Endodermal cell (in vitro differentiated cells): Measurements from ENCODE around the gene PELI3. TPM values are rescaled to one million over a fixed set of nuclear protein-coding genes. Genes with fewer than 3 reads are reported as not detected.
"Not testable (repeated sequence)": the region's sequence is repeated elsewhere in the genome, so short reads cannot be mapped to it uniquely, and the experiment has no call there.

Source experiments
- DNase-seq: peaks from one replicate; pipeline ENCODE4 v3.0.0-alpha.2; 2017
- H3K27ac ChIP-seq: 2 replicates; pipeline ENCODE4 v1.5.1; 2013; ENCODE audit warnings: mild to moderate bottlenecking, low read depth, low read length, moderate library complexity
- H3K27me3 ChIP-seq: 2 replicates; pipeline ENCODE4 v1.6.1; 2013; ENCODE audit warnings: mild to moderate bottlenecking, low read length, moderate library complexity; ENCODE audit not compliant: insufficient read depth, control insufficient read depth, poor library complexity, severe bottlenecking
- H3K36me3 ChIP-seq: 2 replicates; pipeline ENCODE4 v1.7.0; 2013; ENCODE audit warnings: mild to moderate bottlenecking, low read length, moderate library complexity; ENCODE audit not compliant: control insufficient read depth, insufficient read depth
- H3K4me1 ChIP-seq: one replicate; pipeline ENCODE4 v1.7.0; 2013; ENCODE audit warnings: low read length; ENCODE audit not compliant: control insufficient read depth, insufficient read depth
- H3K4me3 ChIP-seq: 2 replicates; pipeline ENCODE4 v1.5.1; 2013; ENCODE audit warnings: mild to moderate bottlenecking, low read length, moderate library complexity
- H3K9ac ChIP-seq: 2 replicates; pipeline ENCODE4 v1.6.1; 2013; ENCODE audit warnings: mild to moderate bottlenecking, low read length, moderate library complexity; ENCODE audit not compliant: poor library complexity, severe bottlenecking; ENCODE audit errors: extremely low read depth
- H3K9me3 ChIP-seq: 2 replicates; pipeline ENCODE4 v1.6.1; 2013; ENCODE audit warnings: mild to moderate bottlenecking, low read length, moderate library complexity; ENCODE audit not compliant: control insufficient read depth
- H3K27ac Mint-ChIP-seq: 2 replicates; pipeline ENCODE4 v1.8.0; 2020; ENCODE audit warnings: mixed read lengths
- H3K27me3 Mint-ChIP-seq: 2 replicates; pipeline ENCODE4 v1.8.0; 2021; ENCODE audit warnings: mild to moderate bottlenecking, mixed read lengths; ENCODE audit not compliant: insufficient read depth
- H3K36me3 Mint-ChIP-seq: 2 replicates; pipeline ENCODE4 v1.8.0; 2020; ENCODE audit warnings: low read depth, mixed read lengths
- H3K4me1 Mint-ChIP-seq: 2 replicates; pipeline ENCODE4 v1.8.0; 2020; ENCODE audit warnings: mixed read lengths
- H3K4me3 Mint-ChIP-seq: 2 replicates; pipeline ENCODE4 v1.8.0; 2020; ENCODE audit warnings: mild to moderate bottlenecking, moderate library complexity, mixed read lengths
- H3K9me3 Mint-ChIP-seq: 2 replicates; pipeline ENCODE4 v1.8.0; 2020; ENCODE audit warnings: mild to moderate bottlenecking, mixed read lengths
- CTCF ChIP-seq: fragments of 200-600 bp; sonication (generic); conservative IDR thresholded peaks from 2 replicates; pipeline ENCODE4 v1.5.0; 2021; ENCODE audit warnings: antibody characterized with exemption, mild to moderate bottlenecking
- WGBS, 2 experiments: methylation state at CpG; one replicate each; pipeline versions ENCODE4 v1.1.5 to v1.1.7; 2013; ENCODE audit warnings: missing lambda C conversion rate in 2 of 2, mixed read lengths in 1 of 2; ENCODE audit not compliant: insufficient coverage in 1 of 2, insufficient read length in 1 of 2; 5-methylcytosine and 5-hydroxymethylcytosine counted together
- total RNA-seq, 2 donors: library from RNA; stranded (reverse); fragmentation: NEBNext Ultra II Directional in 1 of 2; extraction: Animal tissue kit (Norgen Biotek cat#: 25700) in 1 of 2; gene quantifications; 2 replicates in 1 of 2; 3 replicates in 1 of 2; pipeline ENCODE4 v1.2.1, GENCODE V29; 2021

Gene PELI3
- total RNA-seq, 2 donors from 2014 or later = 9.0 to 12.4 TPM

DNA sequence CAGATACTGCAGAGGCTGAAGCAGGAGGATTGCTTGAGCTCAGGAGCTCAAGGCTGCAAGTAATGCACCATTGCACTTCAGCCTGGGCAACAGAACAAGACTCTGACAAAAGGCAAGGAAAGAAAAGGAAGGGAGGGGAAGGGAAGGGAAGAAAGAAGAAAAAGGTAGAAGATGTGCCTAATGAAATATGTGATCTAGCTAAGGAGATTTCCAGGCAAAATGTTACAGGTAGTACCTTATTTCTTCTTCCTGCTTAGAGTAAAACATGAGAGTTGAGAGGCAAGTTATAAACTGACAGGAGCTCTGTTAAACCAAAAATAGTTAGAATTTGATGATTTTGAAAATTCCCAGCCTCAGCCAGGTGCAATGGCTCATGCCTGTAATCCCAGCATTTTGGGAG is 4.7 kb upstream of the PELI3 start:
- H3K4me1 ChIP-seq = no peaks in the 10 kb centered on the region
- H3K4me3 ChIP-seq = no peak overlapping the region
- H3K9ac ChIP-seq = no peak overlapping the region
- DNase-seq = no peak
- no peak overlapping the region for H3K27ac ChIP-seq
- no peaks in the 10 kb centered on the region for H3K36me3 ChIP-seq
- peaks cover 22% of the 10 kb centered on the region for H3K9me3 ChIP-seq
- peaks cover 16% of the 10 kb centered on the region for H3K9me3 Mint-ChIP-seq
- H3K27ac Mint-ChIP-seq = no peak overlapping the region
- H3K27me3 Mint-ChIP-seq = peaks cover 28% of the 10 kb centered on the region
- no peaks in the 10 kb centered on the region for H3K4me1 Mint-ChIP-seq
- no peak overlapping the region for H3K4me3 Mint-ChIP-seq
- no peaks in the 10 kb centered on the region for H3K36me3 Mint-ChIP-seq
- no peaks in the 10 kb centered on the region for H3K27me3 ChIP-seq
- TF ChIP-seq CTCF = no peak

DNA sequence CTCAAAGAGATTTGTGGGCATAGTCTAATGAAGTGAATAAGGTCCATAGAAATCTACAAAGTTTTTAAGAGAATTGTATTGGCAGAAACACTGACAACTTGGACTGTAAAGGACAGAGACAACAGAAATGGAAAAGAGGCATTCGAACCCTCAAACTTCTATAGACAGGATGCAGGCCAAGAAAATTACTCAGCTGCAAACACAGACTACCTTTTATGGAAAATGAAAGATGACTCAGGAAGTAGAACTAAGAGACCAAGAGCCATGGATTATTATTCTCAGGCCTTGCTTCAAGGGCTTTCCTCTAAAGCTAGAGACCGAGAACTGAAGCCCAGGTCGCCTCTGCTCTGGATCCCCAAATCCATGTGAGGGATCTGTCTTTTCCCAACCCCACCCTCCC is 3.8 kb upstream of the PELI3 start:
- Mint-ChIP-seq H3K9me3 (peaks cover 16% of the 10 kb centered on the region), H3K27ac (no peak overlapping the region), H3K36me3 (no peaks in the 10 kb centered on the region), H3K4me1 (no peaks in the 10 kb centered on the region), H3K4me3 (no peak overlapping the region), H3K27me3 (peaks cover 28% of the 10 kb centered on the region)
- Histone ChIP-seq H3K36me3 (no peaks in the 10 kb centered on the region), H3K27me3 (no peaks in the 10 kb centered on the region), H3K9me3 (peaks cover 22% of the 10 kb centered on the region), H3K9ac (no peak overlapping the region), H3K27ac (no peak overlapping the region), H3K4me3 (no peak overlapping the region), H3K4me1 (no peaks in the 10 kb centered on the region)
- TF ChIP-seq CTCF = no peak
- WGBS, 2 experiments = 87 to 91% methylated on average over 3 of the region's 3 CpGs
- no peak for DNase-seq

GRCh38 chr11:66464116-66464515 is 2.6 kb upstream of the PELI3 start:
- not testable (repeated sequence) for H3K4me3 ChIP-seq, H3K4me1 ChIP-seq, H3K36me3 Mint-ChIP-seq, H3K4me1 Mint-ChIP-seq, H3K36me3 ChIP-seq, H3K27ac ChIP-seq, H3K27ac Mint-ChIP-seq, H3K27me3 ChIP-seq, H3K4me3 Mint-ChIP-seq, DNase-seq, H3K9ac ChIP-seq
- WGBS, 2 experiments = 90 to 92% methylated on average over 2 to 4 of the region's 5 CpGs
- peaks cover 22% of the 10 kb centered on the region for H3K9me3 ChIP-seq
- Mint-ChIP-seq H3K27me3 (peaks cover 22% of the 10 kb centered on the region), H3K9me3 (peaks cover 16% of the 10 kb centered on the region)

DNA sequence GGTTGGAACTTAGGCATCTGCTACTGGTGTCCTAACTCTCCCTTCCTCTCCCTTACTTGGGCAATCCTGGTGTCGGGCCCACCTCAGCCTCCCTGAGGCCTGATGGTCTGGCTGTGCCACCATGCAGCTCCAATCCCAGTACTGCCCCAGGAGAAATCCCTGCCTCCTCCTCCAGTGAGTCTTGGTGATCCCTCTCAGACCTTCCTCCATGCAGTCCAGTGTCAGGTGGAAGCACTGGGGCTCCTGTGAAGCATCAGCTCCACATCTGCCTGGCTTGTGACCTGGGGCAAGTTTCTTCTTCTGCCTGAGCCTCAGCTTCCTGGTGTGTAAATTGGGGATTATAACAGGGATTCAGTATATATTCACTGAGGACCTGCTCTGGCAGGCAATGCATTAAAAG is 1.8 kb upstream of the PELI3 start:
- 92% methylated on average over 1 of the region's 1 CpG; no CpG with 5 or more reads in 1 of the 2 experiments for WGBS, 2 experiments
- no peaks in the 10 kb centered on the region for H3K27me3 ChIP-seq
- H3K4me3 ChIP-seq = no peak overlapping the region

More for the DNA sequence above, 1.8 kb upstream of the PELI3 start:
- H3K9ac ChIP-seq = no peak overlapping the region
- H3K9me3 ChIP-seq = peaks cover 22% of the 10 kb centered on the region
- Mint-ChIP-seq H3K4me1 (peaks cover under 1% of the 10 kb centered on the region), H3K9me3 (peaks cover 16% of the 10 kb centered on the region), H3K4me3 (no peak overlapping the region), H3K27me3 (peaks cover 16% of the 10 kb centered on the region), H3K27ac (no peak overlapping the region), H3K36me3 (no peaks in the 10 kb centered on the region)
- DNase-seq = no peak
- H3K4me1 ChIP-seq = no peaks in the 10 kb centered on the region
- H3K27ac ChIP-seq = no peak overlapping the region
- no peak for TF ChIP-seq CTCF
- H3K36me3 ChIP-seq = no peaks in the 10 kb centered on the region
